GM19099 (cell line): ENCODE measurements around the gene CEP170B.

Experiments used
- POLR2A ChIP-seq: IDR thresholded peaks from 3 replicates; pipeline ENCODE4 v1.6.1; 2011; ENCODE audit warnings: low read depth; ENCODE audit not compliant: insufficient read length; ENCODE audit errors: extremely low read depth

The CEP170B gene

GRCh38 chr14:104887623-104888488 lies 22.8 kb downstream of the CEP170B start:
- TF ChIP-seq POLR2A, result no peak

DNA sequence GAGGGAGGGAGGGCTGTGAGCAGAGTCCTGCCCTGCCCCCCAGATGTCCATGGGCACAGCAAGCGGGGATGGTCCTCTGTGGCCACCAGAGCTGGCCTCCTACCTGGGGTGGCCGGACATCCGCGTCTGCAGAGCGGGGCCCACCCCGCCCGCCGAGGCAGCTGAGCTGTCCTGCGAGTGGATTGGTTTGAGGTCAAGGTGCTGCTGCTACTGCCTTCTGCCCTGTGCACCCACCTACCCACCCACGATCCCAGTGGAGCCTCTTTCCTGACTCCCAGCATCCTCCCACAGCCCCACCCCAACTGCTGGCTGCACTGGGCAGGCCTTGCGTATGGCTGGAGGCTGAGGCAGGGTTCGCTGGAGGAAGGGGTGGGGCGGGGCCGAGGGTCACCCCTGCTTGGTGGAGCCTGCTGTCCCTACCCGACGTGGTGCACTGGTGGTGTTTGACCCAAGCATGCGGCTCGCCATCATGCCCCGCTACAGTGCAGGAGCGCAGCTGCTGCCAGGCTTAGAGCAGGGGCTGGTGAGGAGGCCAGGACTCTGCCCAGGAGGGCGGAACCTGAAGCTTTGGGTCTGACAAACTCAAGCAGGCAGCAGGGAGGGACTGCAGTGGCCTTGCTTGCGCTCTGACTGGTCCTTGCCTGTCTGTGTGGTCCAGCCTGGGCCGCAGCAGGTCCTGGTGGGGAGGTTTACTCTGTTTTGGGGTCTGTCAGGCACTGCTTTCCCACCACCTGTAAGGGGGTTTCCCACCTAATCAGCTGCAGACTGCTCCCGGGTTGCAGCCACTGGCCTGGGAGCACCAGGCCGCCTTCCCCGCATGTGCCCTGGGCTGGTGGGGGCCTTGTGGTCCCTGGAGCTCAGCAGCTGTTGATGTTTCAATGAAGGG lies 23.7 kb downstream of the CEP170B start:
- TF ChIP-seq POLR2A, result no peak

- no peak for TF ChIP-seq POLR2A
Observed at GRCh38 chr14:104889375-104889757, 24.3 kb downstream of the CEP170B start.

- no peak for TF ChIP-seq POLR2A
Observed at GRCh38 chr14:104891121-104891551, 26.1 kb downstream of the CEP170B start.

DNA sequence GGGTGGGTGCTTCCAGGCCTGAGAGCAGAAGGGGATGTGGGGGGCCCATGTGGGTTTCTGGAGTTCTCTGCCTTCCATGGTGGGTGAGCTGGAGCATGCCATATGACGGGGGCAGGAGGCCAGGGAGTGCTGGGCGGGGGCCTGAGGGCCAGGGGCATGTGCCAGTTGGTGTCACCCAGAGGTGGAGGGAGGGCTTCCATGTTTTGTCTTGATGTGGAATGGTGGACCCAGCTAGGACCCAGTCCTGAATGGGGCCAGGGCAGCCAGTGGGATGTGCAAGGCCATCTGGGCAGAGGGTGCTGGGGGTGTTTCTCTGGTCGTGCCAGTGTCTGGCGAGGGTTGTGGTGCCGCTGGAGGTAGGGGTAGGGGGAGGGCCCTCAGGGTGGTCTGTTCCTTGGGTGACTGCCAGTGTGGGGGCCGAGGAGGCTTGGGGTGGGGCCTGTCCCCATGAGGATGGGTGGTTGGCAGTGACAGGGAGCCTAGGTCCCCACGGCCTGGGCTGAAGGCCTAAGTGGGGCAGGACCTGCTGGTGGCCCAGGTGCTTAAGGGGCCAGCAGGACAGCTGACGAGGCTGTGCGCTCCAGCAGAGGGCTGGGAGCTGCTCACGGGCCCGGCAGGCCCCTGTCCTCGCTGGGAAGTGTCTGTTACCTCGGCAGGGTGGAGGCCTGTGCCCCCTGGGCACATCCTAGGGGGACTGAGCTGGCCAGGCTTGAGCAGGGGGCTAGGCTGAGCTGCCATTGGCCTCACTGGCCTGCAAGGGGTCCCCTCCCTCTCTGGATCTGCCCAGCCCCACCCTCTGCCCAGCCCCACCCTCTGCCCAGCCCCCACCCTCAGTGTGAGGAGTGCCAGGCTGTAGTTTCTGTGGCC lies 26.8 kb downstream of the CEP170B start:
- no peak for TF ChIP-seq POLR2A

DNA sequence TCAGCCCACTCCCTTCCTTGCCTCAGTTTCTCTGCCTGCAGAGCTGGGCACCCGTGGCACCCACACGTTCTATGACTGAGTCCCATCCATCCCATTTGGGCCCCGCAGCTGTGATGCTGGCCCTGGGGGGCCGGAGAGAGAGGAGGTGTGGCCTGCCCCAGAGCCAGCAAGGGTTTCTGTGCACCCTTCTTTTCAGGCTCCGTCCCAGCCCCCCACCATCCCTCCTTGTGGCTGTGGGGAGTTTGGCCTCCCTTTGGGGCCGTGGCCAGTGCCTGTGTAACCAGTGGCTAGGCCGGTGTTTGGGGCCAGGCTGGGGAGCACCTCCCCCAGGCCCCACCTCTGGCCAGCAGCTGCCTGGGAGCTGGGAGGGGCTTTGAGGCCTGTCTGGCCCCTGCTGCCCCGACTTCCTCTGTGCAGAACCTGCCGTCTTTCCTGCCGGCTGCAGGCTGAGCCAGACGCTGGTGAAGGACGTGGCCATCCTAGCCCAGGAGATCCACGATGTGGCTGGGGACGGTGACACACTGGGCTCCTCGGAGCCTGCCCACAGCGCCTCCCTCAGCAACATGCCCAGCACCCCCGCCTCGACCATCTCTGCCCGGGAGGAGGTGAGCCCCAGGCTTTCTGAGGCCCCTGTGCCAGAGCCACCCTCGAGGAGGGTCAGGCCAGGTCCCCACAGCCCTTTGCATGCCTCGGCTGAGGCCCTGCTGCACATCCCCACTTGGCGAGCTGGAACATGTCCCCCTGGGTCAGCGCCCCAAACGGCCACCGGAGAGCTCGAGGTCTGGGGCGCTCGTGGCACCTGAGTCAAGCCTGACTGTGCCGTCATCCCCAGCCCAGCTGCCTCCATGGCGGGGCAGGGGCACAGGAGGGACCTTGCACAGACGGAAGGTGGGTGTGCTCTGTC lies 27.7 kb downstream of the CEP170B start:
- no peak for TF ChIP-seq POLR2A

DNA sequence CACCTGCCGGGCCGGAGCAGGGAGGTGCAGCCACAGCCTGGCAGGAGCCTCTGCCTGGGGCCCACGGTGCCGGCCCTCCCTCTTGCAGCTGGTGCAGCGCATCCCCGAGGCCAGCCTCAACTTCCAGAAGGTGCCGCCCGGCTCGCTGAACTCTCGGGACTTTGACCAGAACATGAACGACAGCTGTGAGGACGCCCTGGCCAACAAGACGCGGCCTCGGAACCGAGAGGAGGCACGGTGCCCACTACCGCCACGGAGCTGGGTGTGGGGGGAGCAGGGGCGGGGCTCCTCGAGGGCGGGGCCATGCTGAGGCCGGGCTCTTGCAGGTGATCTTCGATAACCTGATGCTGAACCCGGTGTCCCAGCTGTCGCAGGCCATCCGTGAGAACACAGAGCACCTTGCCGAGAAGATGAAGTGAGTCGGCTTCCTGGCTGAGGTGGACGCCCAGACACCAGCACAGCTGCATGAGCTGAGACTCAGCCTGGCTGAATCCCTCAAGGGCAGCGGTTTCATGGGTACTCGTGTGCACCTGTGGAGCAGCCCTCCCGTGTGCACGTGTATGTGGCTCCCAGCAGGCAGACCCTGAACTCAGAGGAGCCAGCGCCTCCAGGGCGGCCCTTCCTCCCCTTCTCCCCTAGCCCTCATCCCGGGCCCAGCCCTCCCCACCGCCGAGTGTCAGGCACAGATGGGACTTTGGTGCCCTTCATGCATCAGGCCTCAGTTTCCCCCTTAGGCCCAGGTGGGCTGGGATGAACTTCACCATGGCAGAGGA lies 28.6 kb downstream of the CEP170B start:
- no peak for TF ChIP-seq POLR2A

GRCh38 chr14:104894331-104895206 lies 29.5 kb downstream of the CEP170B start:
- TF ChIP-seq POLR2A, result no peak

DNA sequence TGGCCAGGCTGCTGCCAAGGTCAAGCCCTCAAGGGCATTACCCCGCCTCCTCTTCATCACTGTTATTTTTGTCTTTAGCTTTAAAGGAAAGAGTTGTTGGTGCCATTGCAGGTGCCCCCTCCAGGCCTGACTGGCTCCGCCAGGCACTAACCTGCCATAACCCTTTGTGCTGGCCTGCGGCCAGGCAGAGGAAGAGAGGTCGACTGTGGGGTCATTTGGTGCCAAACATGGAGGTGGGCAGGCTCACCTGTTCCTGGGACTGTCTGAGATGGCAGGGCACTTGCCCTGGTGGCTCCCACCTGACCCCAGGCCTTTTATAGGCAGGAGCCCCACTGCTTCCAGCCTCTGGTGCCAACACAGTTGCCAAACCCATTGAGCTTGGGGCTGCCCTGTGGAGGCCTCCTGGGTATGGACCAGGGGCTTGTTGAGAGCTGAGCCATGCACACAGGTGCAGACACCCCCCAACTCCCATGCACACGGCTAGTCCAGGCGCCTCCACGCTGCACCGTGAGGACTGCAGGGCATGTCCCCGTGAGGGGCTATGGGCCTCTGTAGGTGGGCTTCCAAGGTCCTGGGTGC lies 30.2 kb downstream of the CEP170B start:
- TF ChIP-seq POLR2A, result no peak

- TF ChIP-seq POLR2A, result no peak
Observed at GRCh38 chr14:104895786-104896661, 31.0 kb downstream of the CEP170B start.
